ENCODE data around the gene NMU. TPM values are rescaled to one million over a fixed set of nuclear protein-coding genes. Genes with fewer than 3 reads are reported as not detected.
"Not testable (repeated sequence)": the region's sequence is repeated elsewhere in the genome, so short reads cannot be mapped to it uniquely, and the experiment has no call there.

Gene NMU
- total RNA-seq, 2 experiments from 2014 or later = 0.30 TPM; not detected in 1

DNA sequence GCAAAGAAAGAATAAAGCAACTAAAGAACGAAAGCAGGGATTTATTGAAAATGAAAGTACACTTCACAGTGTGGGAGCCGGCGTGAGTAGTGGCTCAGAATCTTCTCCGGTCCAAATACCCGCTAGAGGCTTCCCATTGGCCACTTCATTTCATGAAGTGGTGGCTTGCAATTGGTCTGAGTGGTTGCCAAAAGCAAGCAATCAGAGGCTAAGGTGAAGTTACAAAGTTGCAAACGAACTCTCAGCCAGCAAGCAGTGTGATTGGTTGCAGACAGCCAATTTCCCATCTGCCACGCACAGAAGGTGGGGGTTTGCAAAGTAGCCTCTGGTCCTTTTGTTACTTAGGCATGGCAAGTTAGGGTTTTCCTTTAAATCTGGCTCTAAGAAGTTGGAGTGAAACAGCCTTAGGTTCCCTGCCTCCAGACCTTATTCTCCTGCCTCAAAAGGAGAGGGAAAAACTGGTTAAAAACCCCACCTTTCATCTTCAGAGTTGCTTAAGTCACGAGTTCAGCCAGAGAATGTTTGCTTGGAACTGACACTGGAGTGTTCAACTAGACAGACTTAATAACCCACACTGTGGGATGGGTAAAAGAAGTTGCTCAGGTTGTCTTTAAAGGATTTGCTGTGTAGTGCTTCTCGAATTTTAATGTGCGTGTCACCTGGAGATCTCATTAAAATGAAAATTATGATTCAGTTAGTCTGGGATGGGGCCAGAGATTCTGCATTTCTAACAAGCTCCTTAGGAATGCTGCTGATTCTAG is 82.5 kb downstream of the NMU start:
- ChIA-PET POLR2A (no interaction called here), CTCF (interaction anchor here (0.7 to 1.5 kb wide), 2 partner anchors 11 to 51 kb away, joined by 3 to 7 read pairs; no protein-coding TSS in a partner anchor)
- no peak for ATAC-seq
- intact Hi-C loops (cut with DNase I, micrococcal nuclease) = loop anchor here in 1 of 2 experiments (1.0 to 10.0 kb wide), 3 partner anchors 116 to 582 kb away; no protein-coding TSS in a partner anchor
- H3K27ac Mint-ChIP-seq = no peak overlapping the region
- no peak overlapping the region for H3K4me3 Mint-ChIP-seq
- no peaks in the 10 kb centered on the region for H3K36me3 Mint-ChIP-seq (ENCODE audit: low read depth)
- H3K4me1 Mint-ChIP-seq = peaks cover 16% of the 10 kb centered on the region
- peaks cover 24% of the 10 kb centered on the region for H3K27me3 Mint-ChIP-seq
- DNase-seq = no peak
- no peaks in the 10 kb centered on the region for H3K9me3 Mint-ChIP-seq (ENCODE audit: low read depth)

GRCh38 chr4:55551964-55552363 is 84.1 kb downstream of the NMU start:
- ATAC-seq; H3K27ac Mint-ChIP-seq; POLR2A ChIA-PET; H3K36me3 Mint-ChIP-seq (ENCODE audit: low read depth); H3K9me3 Mint-ChIP-seq (ENCODE audit: low read depth); DNase-seq; H3K4me3 Mint-ChIP-seq: not testable (repeated sequence)
- peaks cover 25% of the 10 kb centered on the region for H3K4me1 Mint-ChIP-seq
- intact Hi-C loops (cut with DNase I, micrococcal nuclease) = loop anchor here in 1 of 2 experiments (5.0 to 10.0 kb wide), 2 partner anchors 115 to 367 kb away; no protein-coding TSS in a partner anchor
- H3K27me3 Mint-ChIP-seq = peaks cover 16% of the 10 kb centered on the region
- CTCF ChIA-PET = interaction anchor here (1.1 kb wide), 1 partner anchor 107 kb away, joined by 4 read pairs; no protein-coding TSS in a partner anchor

GRCh38 chr4:55549888-55550287 is 86.2 kb downstream of the NMU start:
- no peaks in the 10 kb centered on the region for H3K9me3 Mint-ChIP-seq (ENCODE audit: low read depth)

DNA sequence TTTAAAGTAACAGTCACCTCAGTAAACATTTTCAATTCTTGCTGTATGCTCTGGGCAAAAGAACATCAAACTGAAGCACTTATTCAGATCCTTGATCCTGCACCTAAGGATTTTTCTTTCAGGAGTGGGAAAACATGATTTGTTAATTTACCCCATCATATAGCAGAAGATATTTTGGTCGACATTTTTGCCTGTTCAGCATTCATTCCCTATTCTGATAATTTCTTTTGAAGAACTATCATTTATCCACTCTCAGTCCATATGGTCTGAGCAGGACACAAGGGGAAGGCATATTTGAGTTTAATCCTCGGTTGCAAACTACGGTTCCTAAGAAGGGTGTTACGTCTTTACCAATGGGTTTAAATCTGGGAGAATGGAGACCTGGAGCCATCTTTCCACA is 88.2 kb downstream of the NMU start:
- intact Hi-C loops (cut with DNase I, micrococcal nuclease) = loop anchor here (1.0 to 5.0 kb wide), 10 partner anchors 111 to 1483 kb away; partner anchors contain the start of genes AASDH (in 1 of the 2), CHIC2 (in 1 of the 2), EXOC1 (in 1 of the 2) and NOA1 (in 1 of the 2)
- Mint-ChIP-seq H3K9me3 (ENCODE audit: low read depth) (no peaks in the 10 kb centered on the region), H3K36me3 (ENCODE audit: low read depth) (no peaks in the 10 kb centered on the region), H3K4me1 (peaks cover 42% of the 10 kb centered on the region), H3K27me3 (peaks cover 7% of the 10 kb centered on the region), H3K27ac (no peak overlapping the region), H3K4me3 (peak overlapping the region; percentile 90)
- ChIA-PET POLR2A (no interaction called here), CTCF (interaction anchor here (1.2 kb wide), 1 partner anchor 164 kb away, joined by 3 read pairs; no protein-coding TSS in a partner anchor)
- DNase-seq (no peak), ATAC-seq (no peak)

More at GRCh38 chr4:55549888-55550287, 86.2 kb downstream of the NMU start:
- ChIA-PET POLR2A (interaction anchor here (0.7 to 0.9 kb wide), 2 partner anchors 15 to 1402 kb away, joined by 3 read pairs; no protein-coding TSS in a partner anchor), CTCF (interaction anchor here (0.7 to 1.1 kb wide), 2 partner anchors 170 to 204 kb away, joined by 3 to 4 read pairs; partner anchors contain the start of gene SRD5A3)
- ATAC-seq (peak; percentile 48), DNase-seq (no peak)
- Mint-ChIP-seq H3K36me3 (ENCODE audit: low read depth) (no peaks in the 10 kb centered on the region), H3K4me3 (no peak overlapping the region), H3K4me1 (peaks cover 28% of the 10 kb centered on the region), H3K27me3 (peaks cover 12% of the 10 kb centered on the region), H3K27ac (peak overlapping the region; percentile 20)
- intact Hi-C loops (cut with DNase I, micrococcal nuclease) = loop anchor here (1.0 to 10.0 kb wide), 8 partner anchors 113 to 1427 kb away; partner anchors contain the start of genes EXOC1 (in 1 of the 2), NOA1 (in 1 of the 2), POLR2B (in 1 of the 2) and REST (in 1 of the 2)

DNA sequence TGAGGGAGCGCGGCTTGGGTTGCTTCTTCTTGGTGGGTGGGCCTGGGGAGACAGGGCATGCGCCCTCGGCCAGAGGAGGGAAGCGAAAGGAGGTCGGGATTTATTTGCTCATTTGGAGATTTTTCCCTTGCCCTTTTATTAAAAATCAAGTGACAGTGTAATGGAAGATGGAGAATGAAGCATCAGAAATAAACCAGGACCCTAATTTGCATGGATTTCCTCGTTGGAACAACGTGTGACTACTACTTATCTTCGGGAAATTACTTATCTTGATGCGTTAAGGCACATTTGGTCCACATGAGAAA is 88.7 kb downstream of the NMU start:
- Mint-ChIP-seq H3K36me3 (ENCODE audit: low read depth) (no peaks in the 10 kb centered on the region), H3K4me3 (peak overlapping the region; percentile 90), H3K4me1 (peaks cover 44% of the 10 kb centered on the region), H3K9me3 (ENCODE audit: low read depth) (no peaks in the 10 kb centered on the region), H3K27me3 (peaks cover 7% of the 10 kb centered on the region), H3K27ac (peak overlapping the region; percentile 68)
- no peak for DNase-seq
- POLR2A ChIA-PET = no interaction called here
- no peak for ATAC-seq
- intact Hi-C loops (cut with DNase I, micrococcal nuclease) = loop anchor here (1.0 to 5.0 kb wide), 10 partner anchors 110 to 1483 kb away; partner anchors contain the start of genes AASDH (in 1 of the 2), CHIC2 (in 1 of the 2), EXOC1 (in 1 of the 2) and NOA1 (in 1 of the 2)
- CTCF ChIA-PET = interaction anchor here (0.7 to 1.2 kb wide), 2 partner anchors 163 to 1313 kb away, joined by 3 read pairs; no protein-coding TSS in a partner anchor

GRCh38 chr4:55546756-55547465 is 89.2 kb downstream of the NMU start, which contains the start of gene CLOCK:
CLOCK (minus strand) TSS chr4:55546909; CDS start chr4:55482785, 64,124 bp downstream.
- DNase-seq (peak; percentile 90), ATAC-seq (peak; percentile 77)
- peaks cover 7% of the 10 kb centered on the region for H3K27me3 Mint-ChIP-seq
- H3K27ac Mint-ChIP-seq = peak within 1 kb of the TSS; percentile 86
- intact Hi-C loops (cut with DNase I, micrococcal nuclease) = loop anchor here (1.0 to 5.0 kb wide), 15 partner anchors 9 to 1482 kb away; partner anchors contain the start of genes EXOC1 (in 2 of the 2), TMEM165 (in 2 of the 2), AASDH (in 1 of the 2) and CEP135 (in 1 of the 2)
- POLR2A ChIA-PET = no interaction called here
- H3K9me3 Mint-ChIP-seq (ENCODE audit: low read depth) = no peaks in the 10 kb centered on the region
- CTCF ChIA-PET = interaction anchor here (0.7 to 1.2 kb wide), 2 partner anchors 163 to 1313 kb away, joined by 3 read pairs; no protein-coding TSS in a partner anchor
- peak within 1 kb of the TSS; percentile 90 for H3K4me3 Mint-ChIP-seq
- no peaks in the 10 kb centered on the region for H3K36me3 Mint-ChIP-seq (ENCODE audit: low read depth)
- peaks cover 46% of the 10 kb centered on the region for H3K4me1 Mint-ChIP-seq

DNA sequence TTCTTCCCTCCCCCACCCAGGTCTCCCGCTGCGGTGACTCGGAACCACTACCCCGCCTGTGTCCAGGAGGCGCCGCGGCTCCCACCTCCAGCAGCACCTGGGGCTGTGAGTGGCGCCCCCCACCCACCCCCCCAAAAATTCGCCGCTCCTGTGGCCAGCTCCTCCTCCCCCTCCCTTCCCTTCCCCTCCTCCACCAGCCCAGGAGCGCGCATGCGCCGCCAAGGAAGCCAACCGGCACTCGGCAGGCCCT is 89.7 kb downstream of the NMU start:
- DNase-seq (no peak), ATAC-seq (peak; percentile 68)
- Mint-ChIP-seq H3K36me3 (ENCODE audit: low read depth) (no peaks in the 10 kb centered on the region), H3K27me3 (peaks cover 5% of the 10 kb centered on the region), H3K27ac (no peak overlapping the region), H3K4me3 (peak overlapping the region; percentile 90), H3K9me3 (ENCODE audit: low read depth) (no peaks in the 10 kb centered on the region), H3K4me1 (peaks cover 49% of the 10 kb centered on the region)
- CTCF ChIA-PET = interaction anchor here (0.7 kb wide), 1 partner anchor 201 kb away, joined by 3 read pairs; no protein-coding TSS in a partner anchor
- POLR2A ChIA-PET = no interaction called here
- intact Hi-C loops (cut with DNase I, micrococcal nuclease) = loop anchor here (1.0 to 5.0 kb wide), 14 partner anchors 8 to 1482 kb away; partner anchors contain the start of genes EXOC1 (in 2 of the 2), TMEM165 (in 2 of the 2), AASDH (in 1 of the 2) and CEP135 (in 1 of the 2)

DNA sequence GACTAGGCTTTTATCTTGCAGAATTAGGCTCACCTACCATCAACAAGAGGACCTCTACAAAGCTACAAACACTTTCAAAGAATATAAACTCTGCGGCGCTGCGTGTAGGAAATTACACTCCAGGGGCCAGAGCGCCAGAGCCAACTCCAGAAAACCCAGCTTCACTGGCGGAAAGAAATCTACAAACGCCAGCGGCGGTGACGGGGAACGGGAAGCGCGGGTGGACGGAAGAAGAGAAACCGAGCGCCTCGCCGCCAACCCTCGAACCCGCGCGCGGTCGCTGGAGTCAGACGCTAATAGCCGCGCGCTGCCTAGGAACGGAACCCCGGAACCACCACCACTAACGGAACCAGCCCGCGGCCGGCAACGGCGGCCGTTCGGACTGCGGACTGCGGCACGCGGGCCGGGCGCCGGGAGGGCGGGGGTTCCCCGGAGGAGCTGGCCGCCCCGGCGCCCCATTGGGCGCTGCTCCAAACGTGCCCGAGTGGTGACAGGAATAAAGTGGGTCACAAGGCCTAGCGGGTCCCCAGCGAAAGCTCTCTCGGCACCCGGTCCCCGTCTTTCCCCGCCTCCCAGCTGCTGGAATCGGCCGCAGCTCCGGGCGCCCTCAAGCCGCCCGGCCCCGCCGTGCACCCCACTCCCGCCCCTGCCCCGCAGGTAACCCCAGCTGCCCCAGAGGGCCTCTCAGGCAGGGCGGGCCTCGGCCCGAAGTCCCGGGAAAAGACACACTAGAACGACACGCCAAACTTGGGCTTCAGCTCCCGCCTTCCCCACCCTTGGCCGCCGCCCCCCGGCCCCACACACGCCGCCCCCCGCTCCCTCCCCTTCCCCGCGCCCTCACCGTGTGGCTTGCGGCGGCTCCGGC is 90.2 kb downstream of the NMU start:
- Mint-ChIP-seq H3K4me1 (peaks cover 51% of the 10 kb centered on the region), H3K27me3 (peaks cover 5% of the 10 kb centered on the region)
- POLR2A ChIA-PET = no interaction called here

More for the DNA sequence above, 90.2 kb downstream of the NMU start:
- peak overlapping the region; percentile 86 for H3K27ac Mint-ChIP-seq
- H3K9me3 Mint-ChIP-seq (ENCODE audit: low read depth) = no peaks in the 10 kb centered on the region
- H3K36me3 Mint-ChIP-seq (ENCODE audit: low read depth) = no peaks in the 10 kb centered on the region
- peak overlapping the region; percentile 90 for H3K4me3 Mint-ChIP-seq
- DNase-seq (peak; percentile 74), ATAC-seq (peak; percentile 32)
- intact Hi-C loops (cut with DNase I, micrococcal nuclease) = loop anchor here (1.0 to 5.0 kb wide), 14 partner anchors 8 to 1481 kb away; partner anchors contain the start of genes EXOC1 (in 2 of the 2), TMEM165 (in 2 of the 2), AASDH (in 1 of the 2) and CEP135 (in 1 of the 2)
- CTCF ChIA-PET = interaction anchor here (0.7 to 1.4 kb wide), 5 partner anchors 9 to 200 kb away, joined by 3 to 4 read pairs (median 3); partner anchors contain the start of gene TMEM165
